ENCODE data around the gene POLR1H.
A peak's percentile ranks its signal among the peaks of the same experiment; 100 is the strongest.
"Not testable (repeated sequence)": the region's sequence is repeated elsewhere in the genome, so short reads cannot be mapped to it uniquely, and the experiment has no call there.

The POLR1H gene, protein sequence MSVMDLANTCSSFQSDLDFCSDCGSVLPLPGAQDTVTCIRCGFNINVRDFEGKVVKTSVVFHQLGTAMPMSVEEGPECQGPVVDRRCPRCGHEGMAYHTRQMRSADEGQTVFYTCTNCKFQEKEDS

DNA sequence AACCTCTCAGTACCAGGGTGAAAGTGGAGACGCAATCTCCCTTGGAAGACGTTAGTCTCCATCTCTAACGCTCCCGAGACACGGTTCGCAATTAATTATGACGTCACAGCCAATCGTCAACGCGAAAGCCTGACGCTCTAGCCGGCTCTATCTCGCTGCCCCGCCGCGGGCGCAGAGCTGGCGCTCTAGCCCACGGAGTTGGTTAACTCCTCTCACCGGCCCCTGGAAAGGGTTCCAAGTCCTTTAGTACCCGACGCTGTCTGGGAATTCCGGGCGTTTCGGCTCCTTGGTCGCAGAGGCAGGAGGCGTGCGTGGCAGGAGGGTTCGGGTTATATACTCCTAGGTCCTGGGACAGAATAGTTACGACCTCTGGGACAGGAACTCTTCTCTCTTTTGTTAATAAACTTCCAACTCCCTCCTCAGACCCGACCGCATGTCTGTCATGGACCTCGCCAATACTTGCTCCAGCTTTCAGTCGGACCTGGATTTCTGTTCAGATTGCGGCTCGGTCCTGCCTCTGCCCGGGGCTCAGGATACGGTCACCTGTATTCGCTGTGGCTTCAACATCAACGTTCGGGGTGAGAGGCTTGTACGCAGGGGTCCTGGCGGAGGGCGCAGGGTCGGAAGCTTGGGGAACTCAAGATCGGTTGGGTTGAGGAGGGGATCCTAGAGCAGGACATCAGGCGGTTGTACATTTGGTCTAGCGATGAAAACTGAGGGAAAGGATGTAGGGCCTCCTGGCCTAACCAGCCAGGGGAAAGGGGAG is at the start of gene POLR1H:
POLR1H (plus strand) TSS at position 174 of the 766 bp plus-strand sequence; CDS start at position 434, 260 bp downstream.
- TF ChIP-seq, protein P1, sequence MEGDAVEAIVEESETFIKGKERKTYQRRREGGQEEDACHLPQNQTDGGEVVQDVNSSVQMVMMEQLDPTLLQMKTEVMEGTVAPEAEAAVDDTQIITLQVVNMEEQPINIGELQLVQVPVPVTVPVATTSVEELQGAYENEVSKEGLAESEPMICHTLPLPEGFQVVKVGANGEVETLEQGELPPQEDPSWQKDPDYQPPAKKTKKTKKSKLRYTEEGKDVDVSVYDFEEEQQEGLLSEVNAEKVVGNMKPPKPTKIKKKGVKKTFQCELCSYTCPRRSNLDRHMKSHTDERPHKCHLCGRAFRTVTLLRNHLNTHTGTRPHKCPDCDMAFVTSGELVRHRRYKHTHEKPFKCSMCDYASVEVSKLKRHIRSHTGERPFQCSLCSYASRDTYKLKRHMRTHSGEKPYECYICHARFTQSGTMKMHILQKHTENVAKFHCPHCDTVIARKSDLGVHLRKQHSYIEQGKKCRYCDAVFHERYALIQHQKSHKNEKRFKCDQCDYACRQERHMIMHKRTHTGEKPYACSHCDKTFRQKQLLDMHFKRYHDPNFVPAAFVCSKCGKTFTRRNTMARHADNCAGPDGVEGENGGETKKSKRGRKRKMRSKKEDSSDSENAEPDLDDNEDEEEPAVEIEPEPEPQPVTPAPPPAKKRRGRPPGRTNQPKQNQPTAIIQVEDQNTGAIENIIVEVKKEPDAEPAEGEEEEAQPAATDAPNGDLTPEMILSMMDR (IDR thresholded peaks at IDR 0.05; ENCODE audit: insufficient read depth, low read depth, low read length, missing control alignments) = no peak

DNA sequence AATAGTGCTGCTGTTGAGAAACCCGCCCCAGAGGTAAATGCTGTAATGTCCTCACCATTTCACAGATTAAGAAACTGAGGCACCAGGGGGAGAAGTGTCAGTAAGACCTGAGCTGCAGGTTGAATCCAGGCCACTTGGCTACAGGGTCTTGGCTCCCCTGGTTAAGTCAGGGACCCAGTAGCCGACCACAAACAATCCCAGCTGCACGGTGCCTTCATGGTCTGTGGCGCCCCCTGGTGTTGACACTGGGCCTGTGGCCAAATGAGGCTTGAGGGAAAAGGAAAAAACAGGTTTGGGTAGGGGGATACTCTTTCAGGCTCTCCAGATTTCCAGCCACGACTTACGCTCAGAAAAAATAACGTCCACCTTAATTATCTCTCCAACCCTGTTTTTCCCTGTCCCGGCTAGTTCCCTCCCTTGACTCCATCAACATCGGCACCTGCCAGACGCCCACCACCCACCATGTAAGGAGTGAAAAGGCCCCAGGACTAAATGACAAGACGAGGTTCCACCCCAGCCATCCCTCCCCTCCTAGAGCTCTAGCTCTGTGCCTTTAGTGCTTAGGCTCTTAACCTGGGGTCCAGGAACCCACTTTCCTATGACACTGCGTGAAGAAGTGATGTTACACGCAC is 47.7 kb upstream of the POLR1H start:
- DNase-seq (ENCODE audit: low read depth) = peak; percentile 26
- no peak overlapping the region for H3K4me3 ChIP-seq (ENCODE audit: low read depth, low read length)
- TF ChIP-seq, protein P1 (IDR thresholded peaks at IDR 0.05; ENCODE audit: insufficient read depth, low read depth, low read length, missing control alignments) = peak; percentile 77

More for the DNA sequence above, at the start of gene POLR1H:
- DNase-seq (ENCODE audit: low read depth) = peak; percentile 94
- peak within 1 kb of the TSS; percentile 70 for H3K4me3 ChIP-seq (ENCODE audit: low read depth, low read length)

DNA sequence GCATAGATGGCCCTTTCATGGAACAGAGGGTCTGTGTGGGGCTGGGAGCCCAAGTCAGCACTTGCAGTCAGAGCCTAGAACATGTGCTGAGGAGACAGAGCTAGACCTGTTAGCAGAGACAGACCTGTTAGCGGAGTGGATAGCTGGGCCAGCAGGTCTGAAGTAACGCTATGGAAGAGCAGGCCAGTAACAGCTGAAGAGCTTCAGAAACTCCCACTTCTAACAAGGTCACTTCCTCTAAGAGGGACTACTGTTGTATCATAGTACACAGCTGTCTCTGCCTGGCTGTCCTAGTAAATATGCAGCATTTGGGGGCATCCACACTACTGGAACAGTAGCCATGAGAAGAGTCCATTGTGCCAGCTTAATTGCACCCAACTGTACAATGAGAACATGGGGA is 41.2 kb upstream of the POLR1H start:
- TF ChIP-seq, protein P1 (IDR thresholded peaks at IDR 0.05; ENCODE audit: insufficient read depth, low read depth, low read length, missing control alignments) = no peak
- no peak for DNase-seq (ENCODE audit: low read depth)
- H3K4me3 ChIP-seq (ENCODE audit: low read depth, low read length) = no peak overlapping the region

DNA sequence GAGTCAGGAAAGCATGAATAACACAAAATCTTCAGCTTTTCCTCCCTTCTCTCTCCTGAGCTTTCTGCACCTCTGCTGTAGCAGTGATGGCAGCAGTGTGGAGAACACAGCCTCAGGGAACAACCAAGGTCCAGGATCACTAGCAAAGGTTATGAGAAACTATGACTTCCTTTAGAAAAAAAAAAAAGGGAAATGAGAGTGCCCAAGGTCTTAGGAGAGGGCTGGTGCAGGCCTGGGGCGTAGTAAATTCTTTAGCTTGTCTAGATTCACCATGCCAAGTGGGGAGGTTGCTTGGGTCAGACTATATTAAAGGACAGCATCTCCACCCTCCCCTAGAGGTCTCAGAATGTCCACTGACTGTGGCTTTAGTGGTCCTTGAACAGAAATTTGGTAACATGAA is 40.4 kb upstream of the POLR1H start:
- no peak for DNase-seq (ENCODE audit: low read depth)
- no peak overlapping the region for H3K4me3 ChIP-seq (ENCODE audit: low read depth, low read length)
- TF ChIP-seq, protein P1 (IDR thresholded peaks at IDR 0.05; ENCODE audit: insufficient read depth, low read depth, low read length, missing control alignments) = no peak

DNA sequence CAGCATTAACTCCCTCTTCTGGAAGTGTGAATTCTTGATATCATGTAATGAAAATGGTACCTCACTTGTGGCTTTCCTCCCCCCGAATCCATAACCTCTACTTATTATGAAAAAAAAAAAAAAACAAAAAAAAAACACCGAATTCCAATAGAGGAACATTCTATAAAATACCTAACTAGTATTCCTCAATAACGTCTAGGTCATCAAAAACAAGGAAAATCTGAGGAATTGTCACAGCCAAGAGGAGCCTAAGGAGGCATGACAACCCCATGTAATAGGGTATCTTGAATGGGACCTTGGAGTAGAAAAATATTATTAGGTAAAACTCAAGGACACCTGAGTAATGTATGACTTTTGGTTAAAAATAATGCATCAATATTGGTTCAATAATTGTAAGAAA is 38.9 kb upstream of the POLR1H start:
- H3K4me3 ChIP-seq (ENCODE audit: low read depth, low read length) = no peak overlapping the region
- no peak for DNase-seq (ENCODE audit: low read depth)
- TF ChIP-seq, protein P1 (IDR thresholded peaks at IDR 0.05; ENCODE audit: insufficient read depth, low read depth, low read length, missing control alignments) = no peak

DNA sequence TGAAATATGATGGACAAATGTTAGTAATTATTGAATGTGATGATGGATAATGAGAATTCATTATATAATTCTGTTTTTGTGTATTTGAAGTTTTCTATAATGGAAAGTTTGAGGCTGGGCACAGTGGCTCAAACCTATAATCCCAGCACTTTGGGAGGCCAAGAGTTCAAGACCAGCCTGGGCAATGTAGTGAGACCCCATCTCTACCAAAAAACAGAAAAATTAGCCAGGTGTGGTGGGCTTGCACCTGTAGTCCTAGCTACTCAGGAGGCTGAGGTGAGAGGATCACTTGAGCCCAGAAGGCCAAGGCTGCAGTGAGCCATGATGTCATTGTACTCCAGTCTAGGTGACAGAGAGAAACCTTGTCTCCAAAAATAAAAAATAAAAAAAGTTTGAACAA is 38.4 kb upstream of the POLR1H start:
- not testable (repeated sequence) for H3K4me3 ChIP-seq (ENCODE audit: low read depth, low read length)

DNA sequence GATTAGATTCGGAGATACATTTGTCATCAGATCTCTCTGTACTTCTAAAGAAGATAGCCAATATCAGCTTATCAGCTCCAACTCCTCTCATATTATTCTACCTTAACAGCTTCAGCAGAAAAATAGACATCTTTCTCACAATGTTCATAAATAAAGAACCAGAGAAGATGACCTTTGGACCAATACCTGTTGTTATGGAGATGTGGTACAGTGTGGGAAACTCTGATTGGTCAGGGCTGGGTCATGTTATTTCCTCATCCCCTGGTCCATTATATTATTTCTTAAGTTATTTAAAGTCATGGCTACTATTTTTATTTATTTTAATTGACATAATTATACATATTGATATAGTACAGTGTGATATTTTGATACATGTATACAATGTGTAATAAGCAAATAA is 35.9 kb upstream of the POLR1H start:
- TF ChIP-seq, protein P1 (IDR thresholded peaks at IDR 0.05; ENCODE audit: insufficient read depth, low read depth, low read length, missing control alignments) = no peak
- no peak for DNase-seq (ENCODE audit: low read depth)
- no peak overlapping the region for H3K4me3 ChIP-seq (ENCODE audit: low read depth, low read length)

More for the DNA sequence above, 38.4 kb upstream of the POLR1H start:
- DNase-seq (ENCODE audit: low read depth) = not testable (repeated sequence)
